HEK293 (cell line): ENCODE measurements around the gene HLA-DMA.

ENCODE experiments used
- CTCF ChIA-PET: fragments of 350-600 bp; formaldehyde crosslinking; extraction: SDS; loops from one replicate; lab custom pipeline; 2021; ENCODE audit warnings: antibody characterized with exemption; lab: Yijun Ruan, JAX
- POLR2A ChIA-PET: fragments of 300-600 bp; formaldehyde crosslinking; extraction: SDS; loops from one replicate; lab custom pipeline; 2020; ENCODE audit warnings: antibody characterized with exemption, inconsistent platforms; lab: Yijun Ruan, JAX
- H3K27ac ChIP-seq: fragments of 200-500 bp; sonication (Bioruptor generic); 2 replicates; pipeline ENCODE4 v1.5.1; 2014; ENCODE audit warnings: low read depth, low read length, control low read depth, inconsistent platforms; ENCODE audit errors: extremely low read depth
- H3K36me3 ChIP-seq, 2 experiments: fragments of 200-500 bp in 1 of 2; sonication (Bioruptor generic) in 1 of 2; 1 replicate in 1 of 2; 2 replicates in 1 of 2; pipeline ENCODE4 v1.5.1; 2014 to 2017; ENCODE audit warnings: inconsistent platforms in 2 of 2, low read length in 2 of 2; ENCODE audit not compliant: control insufficient read depth in 2 of 2, insufficient read depth in 1 of 2
- H3K4me1 ChIP-seq: fragments of 200-500 bp; sonication (Bioruptor generic); 2 replicates; pipeline ENCODE4 v1.5.1; 2014; ENCODE audit warnings: mild to moderate bottlenecking, low read length, inconsistent platforms; ENCODE audit not compliant: control insufficient read depth, insufficient read depth
- H3K4me3 ChIP-seq: 2 replicates; pipeline ENCODE4 v1.5.1; 2011; ENCODE audit warnings: low read depth, mild to moderate bottlenecking, control low read depth, low read length, moderate library complexity
- H3K9me3 ChIP-seq: fragments of 200-500 bp; sonication (Bioruptor generic); 2 replicates; pipeline ENCODE4 v1.5.1; 2014; ENCODE audit warnings: low read depth, low read length, inconsistent platforms; ENCODE audit not compliant: control insufficient read depth, insufficient read depth
- KLF8 ChIP-seq: fragments of 450-650 bp; formaldehyde crosslinking; IDR thresholded peaks from 2 replicates; pipeline ENCODE4 v1.5.1; 2016; ENCODE audit warnings: missing biosample characterization, missing genetic modification characterization
- MYNN ChIP-seq: fragments of 450-650 bp; formaldehyde crosslinking; IDR thresholded peaks from 2 replicates; pipeline ENCODE4 v1.5.1; 2016; ENCODE audit warnings: missing biosample characterization, missing genetic modification characterization, borderline replicate concordance
- TCF7L2 ChIP-seq: IDR thresholded peaks from 2 replicates; pipeline ENCODE4 v1.6.1; 2011; ENCODE audit warnings: low read depth, mild to moderate bottlenecking, inconsistent platforms, low read length, moderate library complexity, borderline replicate concordance
- WT1 ChIP-seq: fragments of 450-650 bp; formaldehyde crosslinking; IDR thresholded peaks from 2 replicates; pipeline ENCODE4 v1.5.1; 2016; ENCODE audit warnings: missing biosample characterization, missing genetic modification characterization
- YY2 ChIP-seq: fragments of 450-650 bp; formaldehyde crosslinking; IDR thresholded peaks from 2 replicates; pipeline ENCODE4 v1.5.1; 2016; ENCODE audit warnings: missing biosample characterization, missing genetic modification characterization
- ZBTB44 ChIP-seq: fragments of 450-650 bp; IDR thresholded peaks from 2 replicates; pipeline ENCODE4 v1.5.1; 2018; ENCODE audit warnings: missing biosample characterization, mild to moderate bottlenecking, missing genetic modification characterization
- ZFHX2 ChIP-seq: fragments of 450-650 bp; formaldehyde crosslinking; conservative IDR thresholded peaks from 2 replicates; pipeline ENCODE4 v1.5.1; 2016; ENCODE audit warnings: missing biosample characterization, missing genetic modification characterization
- ZFP3 ChIP-seq: fragments of 450-650 bp; formaldehyde crosslinking; IDR thresholded peaks from 2 replicates; pipeline ENCODE4 v1.5.1; 2016; ENCODE audit warnings: low read depth, missing biosample characterization, missing genetic modification characterization
- ZNF10 ChIP-seq: fragments of 450-650 bp; formaldehyde crosslinking; IDR thresholded peaks from 2 replicates; pipeline ENCODE4 v1.5.1; 2017; ENCODE audit warnings: missing biosample characterization, missing genetic modification characterization
- ZNF146 ChIP-seq: fragments of 450-650 bp; formaldehyde crosslinking; IDR thresholded peaks from 2 replicates; pipeline ENCODE4 v1.5.1; 2016; ENCODE audit warnings: missing biosample characterization, missing genetic modification characterization
- ZNF19 ChIP-seq: fragments of 450-650 bp; formaldehyde crosslinking; IDR thresholded peaks from 2 replicates; pipeline ENCODE4; 2016; ENCODE audit warnings: missing biosample characterization, missing genetic modification characterization, low read depth
- ZNF223 ChIP-seq: fragments of 450-650 bp; formaldehyde crosslinking; IDR thresholded peaks from 2 replicates; pipeline ENCODE4 v1.5.1; 2016; ENCODE audit warnings: missing biosample characterization, missing genetic modification characterization
- ZNF248 ChIP-seq: fragments of 450-650 bp; formaldehyde crosslinking; IDR thresholded peaks from 2 replicates; pipeline ENCODE4 v1.5.1; 2017; ENCODE audit warnings: missing biosample characterization, missing genetic modification characterization
- ZNF350 ChIP-seq: fragments of 450-650 bp; formaldehyde crosslinking; IDR thresholded peaks from 2 replicates; pipeline ENCODE4 v1.5.0; 2017; ENCODE audit warnings: missing biosample characterization, mild to moderate bottlenecking, missing genetic modification characterization
- ZNF366 ChIP-seq: fragments of 450-650 bp; formaldehyde crosslinking; conservative IDR thresholded peaks from 2 replicates; pipeline ENCODE4 v1.5.1; 2016; ENCODE audit warnings: missing biosample characterization, missing genetic modification characterization
- ZNF544 ChIP-seq: fragments of 450-650 bp; formaldehyde crosslinking; IDR thresholded peaks from 2 replicates; pipeline ENCODE4 v1.5.0; 2017; ENCODE audit warnings: missing biosample characterization, missing genetic modification characterization
- ZNF549 ChIP-seq: fragments of 450-650 bp; IDR thresholded peaks from 2 replicates; pipeline ENCODE4 v1.5.1; 2018; ENCODE audit warnings: missing biosample characterization, missing genetic modification characterization, mild to moderate bottlenecking, inconsistent platforms, moderate library complexity
- ZNF629 ChIP-seq: fragments of 450-650 bp; formaldehyde crosslinking; IDR thresholded peaks from 2 replicates; pipeline ENCODE4 v1.5.1; 2017; ENCODE audit warnings: missing biosample characterization, missing genetic modification characterization
- ZNF660 ChIP-seq: fragments of 450-650 bp; IDR thresholded peaks from 2 replicates; pipeline ENCODE4 v1.5.1; 2018; ENCODE audit warnings: missing biosample characterization, mild to moderate bottlenecking, missing genetic modification characterization
- ZNF701 ChIP-seq: fragments of 450-650 bp; formaldehyde crosslinking; IDR thresholded peaks from 2 replicates; pipeline ENCODE4 v1.5.1; 2016; ENCODE audit warnings: missing biosample characterization, missing genetic modification characterization
- ZNF747 ChIP-seq: fragments of 450-650 bp; formaldehyde crosslinking; IDR thresholded peaks from 2 replicates; pipeline ENCODE4 v1.5.1; 2016; ENCODE audit warnings: missing biosample characterization, missing genetic modification characterization
- ZNF777 ChIP-seq: fragments of 450-650 bp; formaldehyde crosslinking; IDR thresholded peaks from 2 replicates; pipeline ENCODE4 v1.5.1; 2017; ENCODE audit warnings: missing biosample characterization, missing genetic modification characterization, borderline replicate concordance
- ZNF792 ChIP-seq: fragments of 450-650 bp; formaldehyde crosslinking; IDR thresholded peaks from 2 replicates; pipeline ENCODE4 v1.5.1; 2016; ENCODE audit warnings: missing biosample characterization, missing genetic modification characterization
- ZSCAN30 ChIP-seq: fragments of 450-650 bp; IDR thresholded peaks from 2 replicates; pipeline ENCODE4 v1.5.1; 2018; ENCODE audit warnings: missing biosample characterization, mild to moderate bottlenecking, missing genetic modification characterization, moderate library complexity
- TF ChIP-seq, protein P1 (sequence below): fragments of 450-650 bp; formaldehyde crosslinking; IDR thresholded peaks from 2 replicates; pipeline ENCODE4 v1.5.1; 2016; ENCODE audit warnings: missing biosample characterization, missing genetic modification characterization
- TF ChIP-seq, protein P2 (sequence below): fragments of 450-650 bp; formaldehyde crosslinking; IDR thresholded peaks from 2 replicates; pipeline ENCODE4 v1.5.1; 2016; ENCODE audit warnings: missing biosample characterization, missing genetic modification characterization
- TF ChIP-seq, protein P3 (sequence below): IDR thresholded peaks from 2 replicates; pipeline ENCODE4 v1.6.1; 2011; ENCODE audit warnings: mild to moderate bottlenecking, low read depth, low read length, borderline replicate concordance
- TF ChIP-seq, protein P4 (sequence below): fragments of 450-650 bp; IDR thresholded peaks from 2 replicates; pipeline ENCODE4 v1.5.1; 2018; ENCODE audit warnings: missing biosample characterization, missing genetic modification characterization
- TF ChIP-seq, protein P5 (sequence below): fragments of 450-650 bp; formaldehyde crosslinking; IDR thresholded peaks from 2 replicates; pipeline ENCODE4 v1.5.1; 2016; ENCODE audit warnings: missing biosample characterization, missing genetic modification characterization

HLA-DMA gene

GRCh38 chr6:32982084-32982701 is 29.3 kb upstream of the HLA-DMA start (continued):
- TF ChIP-seq ZNF248 (tag by site-specific recombination) (no peak), ZNF350 (tag by site-specific recombination) (no peak)

DNA sequence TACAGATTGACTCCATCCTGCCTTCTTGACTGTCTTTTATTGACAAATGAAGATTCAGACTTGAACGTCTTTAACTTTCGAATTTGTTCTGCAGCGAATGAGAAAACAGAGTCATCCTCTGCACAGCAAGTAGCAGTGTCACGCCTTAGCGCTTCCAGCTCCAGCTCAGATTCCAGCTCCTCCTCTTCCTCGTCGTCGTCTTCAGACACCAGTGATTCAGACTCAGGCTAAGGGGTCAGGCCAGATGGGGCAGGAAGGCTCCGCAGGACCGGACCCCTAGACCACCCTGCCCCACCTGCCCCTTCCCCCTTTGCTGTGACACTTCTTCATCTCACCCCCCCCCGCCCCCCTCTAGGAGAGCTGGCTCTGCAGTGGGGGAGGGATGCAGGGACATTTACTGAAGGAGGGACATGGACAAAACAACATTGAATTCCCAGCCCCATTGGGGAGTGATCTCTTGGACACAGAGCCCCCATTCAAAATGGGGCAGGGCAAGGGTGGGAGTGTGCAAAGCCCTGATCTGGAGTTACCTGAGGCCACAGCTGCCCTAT is 27.7 kb upstream of the HLA-DMA start:
- Histone ChIP-seq H3K36me3 (peaks cover 57 to 62% of the 10 kb centered on the region in 2 experiments), H3K9me3 (no peaks in the 10 kb centered on the region), H3K27ac (peak overlapping the region; percentile 21; the same call in 1 of the 2 replicates), H3K4me3 (no peak overlapping the region), H3K4me1 (peaks cover 31% of the 10 kb centered on the region)
- ChIA-PET CTCF (interaction anchor here (0.7 to 11.4 kb wide), 16 partner anchors 8 to 154 kb away, joined by 3 to 250 read pairs (median 4); partner anchors contain the start of genes HLA-DMA, PSMB9, TAP1 and TAP2), POLR2A (interaction anchor here (0.6 to 7.7 kb wide), 9 partner anchors 10 to 1248 kb away, joined by 3 to 405 read pairs (median 3); partner anchors contain the start of genes B3GALT4, BRD2 and HLA-DMA)
- TF ChIP-seq ZFP3 (no peak), ZSCAN30 (no peak), KLF8 (tag by site-specific recombination) (peak; percentile 56), ZNF777 (tag by site-specific recombination) (no peak), ZNF792 (tag by site-specific recombination) (no peak), WT1 (tag by site-specific recombination) (peak; percentile 63), ZNF549 (no peak), ZNF146 (tag by site-specific recombination) (no peak), TCF7L2 (no peak), ZFHX2 (no peak), ZNF223 (tag by site-specific recombination) (no peak), ZNF10 (tag by site-specific recombination) (no peak), ZNF747 (tag by site-specific recombination) (no peak), ZNF629 (tag by site-specific recombination) (peak; percentile 47), YY2 (tag by site-specific recombination) (no peak), ZNF19 (tag by site-specific recombination) (no peak), ZNF660 (tag by site-specific recombination) (no peak), ZNF544 (tag by site-specific recombination) (no peak), ZNF701 (tag by site-specific recombination) (no peak), ZNF366 (tag by site-specific recombination) (no peak), MYNN (tag by site-specific recombination) (0 out of 2 replicates have a peak, but pooled peaks have one; percentile 71), ZBTB44 (no peak)
- TF ChIP-seq, protein P1, sequence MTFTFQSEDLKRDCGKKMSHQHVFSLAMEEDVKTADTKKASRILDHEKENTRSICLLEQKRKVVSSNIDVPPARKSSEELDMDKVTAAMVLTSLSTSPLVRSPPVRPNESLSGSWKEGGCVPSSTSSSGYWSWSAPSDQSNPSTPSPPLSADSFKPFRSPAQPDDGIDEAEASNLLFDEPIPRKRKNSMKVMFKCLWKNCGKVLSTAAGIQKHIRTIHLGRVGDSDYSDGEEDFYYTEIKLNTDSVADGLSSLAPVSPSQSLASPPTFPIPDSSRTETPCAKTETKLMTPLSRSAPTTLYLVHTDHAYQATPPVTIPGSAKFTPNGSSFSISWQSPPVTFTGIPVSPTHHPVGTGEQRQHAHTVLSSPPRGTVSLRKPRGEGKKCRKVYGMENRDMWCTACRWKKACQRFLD (tag by site-specific recombination) = no peak
- TF ChIP-seq, protein P2, sequence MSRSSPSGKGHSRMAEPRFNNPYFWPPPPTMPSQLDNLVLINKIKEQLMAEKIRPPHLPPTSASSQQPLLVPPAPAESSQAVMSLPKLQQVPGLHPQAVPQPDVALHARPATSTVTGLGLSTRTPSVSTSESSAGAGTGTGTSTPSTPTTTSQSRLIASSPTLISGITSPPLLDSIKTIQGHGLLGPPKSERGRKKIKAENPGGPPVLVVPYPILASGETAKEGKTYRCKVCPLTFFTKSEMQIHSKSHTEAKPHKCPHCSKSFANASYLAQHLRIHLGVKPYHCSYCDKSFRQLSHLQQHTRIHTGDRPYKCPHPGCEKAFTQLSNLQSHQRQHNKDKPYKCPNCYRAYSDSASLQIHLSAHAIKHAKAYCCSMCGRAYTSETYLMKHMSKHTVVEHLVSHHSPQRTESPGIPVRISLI = no peak
- TF ChIP-seq, protein P3, sequence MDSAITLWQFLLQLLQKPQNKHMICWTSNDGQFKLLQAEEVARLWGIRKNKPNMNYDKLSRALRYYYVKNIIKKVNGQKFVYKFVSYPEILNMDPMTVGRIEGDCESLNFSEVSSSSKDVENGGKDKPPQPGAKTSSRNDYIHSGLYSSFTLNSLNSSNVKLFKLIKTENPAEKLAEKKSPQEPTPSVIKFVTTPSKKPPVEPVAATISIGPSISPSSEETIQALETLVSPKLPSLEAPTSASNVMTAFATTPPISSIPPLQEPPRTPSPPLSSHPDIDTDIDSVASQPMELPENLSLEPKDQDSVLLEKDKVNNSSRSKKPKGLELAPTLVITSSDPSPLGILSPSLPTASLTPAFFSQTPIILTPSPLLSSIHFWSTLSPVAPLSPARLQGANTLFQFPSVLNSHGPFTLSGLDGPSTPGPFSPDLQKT = no peak
- TF ChIP-seq, protein P4, sequence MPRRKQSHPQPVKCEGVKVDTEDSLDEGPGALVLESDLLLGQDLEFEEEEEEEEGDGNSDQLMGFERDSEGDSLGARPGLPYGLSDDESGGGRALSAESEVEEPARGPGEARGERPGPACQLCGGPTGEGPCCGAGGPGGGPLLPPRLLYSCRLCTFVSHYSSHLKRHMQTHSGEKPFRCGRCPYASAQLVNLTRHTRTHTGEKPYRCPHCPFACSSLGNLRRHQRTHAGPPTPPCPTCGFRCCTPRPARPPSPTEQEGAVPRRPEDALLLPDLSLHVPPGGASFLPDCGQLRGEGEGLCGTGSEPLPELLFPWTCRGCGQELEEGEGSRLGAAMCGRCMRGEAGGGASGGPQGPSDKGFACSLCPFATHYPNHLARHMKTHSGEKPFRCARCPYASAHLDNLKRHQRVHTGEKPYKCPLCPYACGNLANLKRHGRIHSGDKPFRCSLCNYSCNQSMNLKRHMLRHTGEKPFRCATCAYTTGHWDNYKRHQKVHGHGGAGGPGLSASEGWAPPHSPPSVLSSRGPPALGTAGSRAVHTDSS (tag by site-specific recombination) = peak; percentile 67; the same call in 1 of the 2 replicates
- TF ChIP-seq, protein P5, sequence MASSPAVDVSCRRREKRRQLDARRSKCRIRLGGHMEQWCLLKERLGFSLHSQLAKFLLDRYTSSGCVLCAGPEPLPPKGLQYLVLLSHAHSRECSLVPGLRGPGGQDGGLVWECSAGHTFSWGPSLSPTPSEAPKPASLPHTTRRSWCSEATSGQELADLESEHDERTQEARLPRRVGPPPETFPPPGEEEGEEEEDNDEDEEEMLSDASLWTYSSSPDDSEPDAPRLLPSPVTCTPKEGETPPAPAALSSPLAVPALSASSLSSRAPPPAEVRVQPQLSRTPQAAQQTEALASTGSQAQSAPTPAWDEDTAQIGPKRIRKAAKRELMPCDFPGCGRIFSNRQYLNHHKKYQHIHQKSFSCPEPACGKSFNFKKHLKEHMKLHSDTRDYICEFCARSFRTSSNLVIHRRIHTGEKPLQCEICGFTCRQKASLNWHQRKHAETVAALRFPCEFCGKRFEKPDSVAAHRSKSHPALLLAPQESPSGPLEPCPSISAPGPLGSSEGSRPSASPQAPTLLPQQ (tag by site-specific recombination) = no peak
